ENCODE data around the gene NCK1. TPM values are rescaled to one million over a fixed set of nuclear protein-coding genes. Genes with fewer than 3 reads are reported as not detected.

The NCK1 gene
- total and polyA plus RNA-seq, 10 of the 15 experiments (the other 5 are each of a cell fraction or from before 2014, with no cell fraction given): 15.6 to 33.4 (median 25.0) TPM

DNA sequence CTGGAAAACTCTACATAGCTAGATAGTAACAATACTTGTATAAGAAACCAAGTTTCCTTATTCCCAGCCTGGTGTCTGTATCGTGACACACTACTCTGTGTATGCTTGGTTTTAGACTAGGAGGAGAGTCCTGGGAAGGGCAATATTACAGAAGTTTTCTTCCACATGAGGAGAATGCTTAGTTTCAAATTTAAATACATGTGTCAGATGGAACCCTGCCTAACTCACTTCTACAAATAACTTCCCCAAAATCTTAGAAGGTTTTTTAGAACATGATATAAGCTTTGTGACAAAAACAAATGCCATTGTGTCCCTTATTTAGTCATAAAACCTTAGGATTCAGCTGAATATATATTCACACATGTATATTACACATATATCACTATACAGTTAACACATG lies 88.6 kb downstream of the NCK1 start:
- H3K4me1 ChIP-seq (ENCODE audit: control insufficient read depth, insufficient read depth, low read length): peaks cover 15% of the 10 kb centered on the region
- DNase-seq (ENCODE audit: low read depth, low spot score) (no peak), FAIRE-seq (no peak), ATAC-seq (no peak)
- H3K27me3 ChIP-seq (replicated peaks in 1 of 2; ENCODE audit: control insufficient read depth in 2 of 2, insufficient read depth in 2 of 2, low read length in 1 of 2): no peaks in the 10 kb centered on the region
- ChIA-PET POLR2A (interaction anchor here (1.0 to 1.1 kb wide), 2 partner anchors 27 to 198 kb away, joined by 3 read pairs; partner anchors contain the start of gene STAG1), SMC1A (ENCODE audit: uncharacterized antibody, unreplicated experiment) (interaction anchor here (0.9 to 2.8 kb wide), 11 partner anchors 7 to 560 kb away, joined by 3 to 9 read pairs (median 6); partner anchors contain the start of gene NCK1), CTCF (interaction anchor here (0.9 to 2.3 kb wide), 10 partner anchors 8 to 559 kb away, joined by 3 to 16 read pairs (median 4); partner anchors contain the start of genes NCK1 and STAG1), RAD21 (ENCODE audit: unreplicated experiment) (interaction anchor here (1.5 to 3.0 kb wide), 4 partner anchors 13 to 198 kb away, joined by 3 to 9 read pairs (median 6); partner anchors contain the start of genes NCK1 and STAG1)
- no peaks in the 10 kb centered on the region; the same call in 1 of the 2 replicates for H3K79me2 ChIP-seq (ENCODE audit: control insufficient read depth, insufficient read depth, low read length)
- no peak overlapping the region for H2AFZ ChIP-seq (ENCODE audit: control insufficient read depth, low read depth, low read length)
- H3K4me2 ChIP-seq (ENCODE audit: control insufficient read depth, insufficient read depth): no peak overlapping the region
- TF ChIP-seq, protein P1, sequence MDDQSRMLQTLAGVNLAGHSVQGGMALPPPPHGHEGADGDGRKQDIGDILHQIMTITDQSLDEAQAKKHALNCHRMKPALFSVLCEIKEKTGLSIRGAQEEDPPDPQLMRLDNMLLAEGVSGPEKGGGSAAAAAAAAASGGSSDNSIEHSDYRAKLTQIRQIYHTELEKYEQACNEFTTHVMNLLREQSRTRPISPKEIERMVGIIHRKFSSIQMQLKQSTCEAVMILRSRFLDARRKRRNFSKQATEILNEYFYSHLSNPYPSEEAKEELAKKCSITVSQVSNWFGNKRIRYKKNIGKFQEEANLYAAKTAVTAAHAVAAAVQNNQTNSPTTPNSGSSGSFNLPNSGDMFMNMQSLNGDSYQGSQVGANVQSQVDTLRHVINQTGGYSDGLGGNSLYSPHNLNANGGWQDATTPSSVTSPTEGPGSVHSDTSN (IDR thresholded peaks at IDR 0.05; ENCODE audit: insufficient replicate concordance, low read depth, low read length): no peak
- TF ChIP-seq YBX1 (IDR thresholded peaks at IDR 0.05) (no peak), SP1 (IDR thresholded peaks at IDR 0.05; ENCODE audit: low read depth, low read length) (no peak), MYC (IDR thresholded peaks at IDR 0.05; ENCODE audit: insufficient read depth, insufficient read length, insufficient replicate concordance, low read length, severe bottlenecking) (no peak), E2F8 (IDR thresholded peaks at IDR 0.05; ENCODE audit: low read depth, partially characterized antibody) (no peak), EP300 (IDR thresholded peaks at IDR 0.05; ENCODE audit: borderline replicate concordance in 1 of 2, control insufficient read depth in 1 of 2, low read depth in 2 of 2, low read length in 2 of 2) (no peak)
- TF ChIP-seq, protein P2, sequence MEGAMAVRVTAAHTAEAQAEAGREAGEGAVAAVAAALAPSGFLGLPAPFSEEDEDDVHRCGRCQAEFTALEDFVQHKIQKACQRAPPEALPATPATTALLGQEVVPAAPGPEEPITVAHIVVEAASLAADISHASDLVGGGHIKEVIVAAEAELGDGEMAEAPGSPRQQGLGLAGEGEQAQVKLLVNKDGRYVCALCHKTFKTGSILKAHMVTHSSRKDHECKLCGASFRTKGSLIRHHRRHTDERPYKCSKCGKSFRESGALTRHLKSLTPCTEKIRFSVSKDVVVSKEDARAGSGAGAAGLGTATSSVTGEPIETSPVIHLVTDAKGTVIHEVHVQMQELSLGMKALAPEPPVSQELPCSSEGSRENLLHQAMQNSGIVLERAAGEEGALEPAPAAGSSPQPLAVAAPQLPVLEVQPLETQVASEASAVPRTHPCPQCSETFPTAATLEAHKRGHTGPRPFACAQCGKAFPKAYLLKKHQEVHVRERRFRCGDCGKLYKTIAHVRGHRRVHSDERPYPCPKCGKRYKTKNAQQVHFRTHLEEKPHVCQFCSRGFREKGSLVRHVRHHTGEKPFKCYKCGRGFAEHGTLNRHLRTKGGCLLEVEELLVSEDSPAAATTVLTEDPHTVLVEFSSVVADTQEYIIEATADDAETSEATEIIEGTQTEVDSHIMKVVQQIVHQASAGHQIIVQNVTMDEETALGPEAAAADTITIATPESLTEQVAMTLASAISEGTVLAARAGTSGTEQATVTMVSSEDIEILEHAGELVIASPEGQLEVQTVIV (IDR thresholded peaks at IDR 0.05; ENCODE audit: borderline replicate concordance, partially characterized antibody): no peak
- TF ChIP-seq, protein P3, sequence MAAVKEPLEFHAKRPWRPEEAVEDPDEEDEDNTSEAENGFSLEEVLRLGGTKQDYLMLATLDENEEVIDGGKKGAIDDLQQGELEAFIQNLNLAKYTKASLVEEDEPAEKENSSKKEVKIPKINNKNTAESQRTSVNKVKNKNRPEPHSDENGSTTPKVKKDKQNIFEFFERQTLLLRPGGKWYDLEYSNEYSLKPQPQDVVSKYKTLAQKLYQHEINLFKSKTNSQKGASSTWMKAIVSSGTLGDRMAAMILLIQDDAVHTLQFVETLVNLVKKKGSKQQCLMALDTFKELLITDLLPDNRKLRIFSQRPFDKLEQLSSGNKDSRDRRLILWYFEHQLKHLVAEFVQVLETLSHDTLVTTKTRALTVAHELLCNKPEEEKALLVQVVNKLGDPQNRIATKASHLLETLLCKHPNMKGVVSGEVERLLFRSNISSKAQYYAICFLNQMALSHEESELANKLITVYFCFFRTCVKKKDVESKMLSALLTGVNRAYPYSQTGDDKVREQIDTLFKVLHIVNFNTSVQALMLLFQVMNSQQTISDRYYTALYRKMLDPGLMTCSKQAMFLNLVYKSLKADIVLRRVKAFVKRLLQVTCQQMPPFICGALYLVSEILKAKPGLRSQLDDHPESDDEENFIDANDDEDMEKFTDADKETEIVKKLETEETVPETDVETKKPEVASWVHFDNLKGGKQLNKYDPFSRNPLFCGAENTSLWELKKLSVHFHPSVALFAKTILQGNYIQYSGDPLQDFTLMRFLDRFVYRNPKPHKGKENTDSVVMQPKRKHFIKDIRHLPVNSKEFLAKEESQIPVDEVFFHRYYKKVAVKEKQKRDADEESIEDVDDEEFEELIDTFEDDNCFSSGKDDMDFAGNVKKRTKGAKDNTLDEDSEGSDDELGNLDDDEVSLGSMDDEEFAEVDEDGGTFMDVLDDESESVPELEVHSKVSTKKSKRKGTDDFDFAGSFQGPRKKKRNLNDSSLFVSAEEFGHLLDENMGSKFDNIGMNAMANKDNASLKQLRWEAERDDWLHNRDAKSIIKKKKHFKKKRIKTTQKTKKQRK (IDR thresholded peaks at IDR 0.05; ENCODE audit: low read depth, low read length): no peak
- in situ Hi-C loops (cut with MboI) (no loop called here), intact Hi-C loops (cut with micrococcal nuclease; ENCODE audit: unreplicated experiment) (loop anchor here (5.0 kb wide), 1 partner anchor 88 kb away; the partner anchor contains the start of gene NCK1)
- H3K27ac ChIP-seq (ENCODE audit: control insufficient read depth, insufficient read depth): 0 out of 2 replicates have a peak overlapping the region, but pooled peaks have one; percentile 13
- no peak overlapping the region for H3K9ac ChIP-seq (ENCODE audit: control insufficient read depth, insufficient read depth, low read length)
- WGBS (ENCODE audit: insufficient coverage, insufficient replicate concordance, low lambda C conversion rate, missing lambda C conversion rate): 100% methylated on average over 1 of the region's 1 CpG
- no TSS peak for BruUV-seq (replicated peaks)
- H4K20me1 ChIP-seq (ENCODE audit: control insufficient read depth, insufficient read depth): no peaks in the 10 kb centered on the region
- 0 out of 4 replicates have a peak, but pooled peaks cover 0 to 4% of the 10 kb centered on the region in 2 experiments for H3K36me3 ChIP-seq (ENCODE audit: control insufficient read depth in 2 of 2, insufficient read depth in 2 of 2, low read length in 1 of 2)
- no peaks in the 10 kb centered on the region; the same call in 2 of the 3 replicates for H3K9me3 ChIP-seq (replicated peaks; ENCODE audit: control insufficient read depth, insufficient read depth, low read length)
- no peak overlapping the region for H3K4me3 ChIP-seq

Measured in GM12878 (cell line).